Measurements from ENCODE around the gene SSTR5.

The SSTR5 gene

GRCh38 chr16:1093284-1094123 is 21.0 kb downstream of the SSTR5 start:
- DNase-seq: no peak

- DNase-seq: no peak
These were observed 21.6 kb downstream of the SSTR5 start for GRCh38 chr16:1094124-1094479.

- DNase-seq: no peak
These were observed 22.3 kb downstream of the SSTR5 start for GRCh38 chr16:1094601-1095449.

GRCh38 chr16:1095450-1096168 is 23.1 kb downstream of the SSTR5 start:
- no peak for DNase-seq

- DNase-seq: no peak
These were observed 23.9 kb downstream of the SSTR5 start, which contains the start of gene C1QTNF8 for GRCh38 chr16:1096169-1097082. TSS of gene C1QTNF8 (minus strand) at chr16:1096244. CDS start at chr16:1094922, 1,322 bp downstream.

GRCh38 chr16:1097156-1097555 is 24.6 kb downstream of the SSTR5 start:
- no peak for DNase-seq

GRCh38 chr16:1097800-1098199 is 25.3 kb downstream of the SSTR5 start:
- DNase-seq: no peak

GRCh38 chr16:1098266-1098991 is 25.9 kb downstream of the SSTR5 start:
- DNase-seq: no peak

- no peak for DNase-seq
These were observed 26.9 kb downstream of the SSTR5 start for GRCh38 chr16:1099189-1100083.

- no peak for DNase-seq
These were observed 27.7 kb downstream of the SSTR5 start for GRCh38 chr16:1100084-1100800.

- DNase-seq: no peak
These were observed 28.6 kb downstream of the SSTR5 start for GRCh38 chr16:1101133-1101532.

- DNase-seq: no peak
These were observed 29.2 kb downstream of the SSTR5 start for GRCh38 chr16:1101573-1102332.

GRCh38 chr16:1102333-1102700 is 29.8 kb downstream of the SSTR5 start:
- no peak for DNase-seq

- no peak for DNase-seq
These were observed 30.5 kb downstream of the SSTR5 start for GRCh38 chr16:1102921-1103635.

GRCh38 chr16:1103636-1103980 is 31.1 kb downstream of the SSTR5 start:
- no peak for DNase-seq

- DNase-seq: no peak
These were observed 33.5 kb downstream of the SSTR5 start for GRCh38 chr16:1105888-1106620.

- DNase-seq: no peak
These were observed 34.1 kb downstream of the SSTR5 start for GRCh38 chr16:1106659-1107058.

- DNase-seq: no peak
These were observed 34.6 kb downstream of the SSTR5 start for GRCh38 chr16:1107141-1107540.
